HepG2 (cell line): ENCODE results near the gene PIGL. TPM values are rescaled to one million over a fixed set of nuclear protein-coding genes. Genes with fewer than 3 reads are reported as not detected.

Experiments
- ATAC-seq: fragments of 200-7000 bp; cut with Tn5 transposase; 3 replicates; pipeline ENCODE4 v1.9.1; 2020; ENCODE audit warnings: mild to moderate bottlenecking, moderate library complexity
- BruUV-seq: library from RNA; stranded (reverse); fragments of 400-500 nt; replicated peaks from 2 replicates; lab custom pipeline; 2021; lab: Mats Ljungman, UMichigan
- CTCF ChIA-PET: fragments of 300-600 bp; formaldehyde crosslinking; extraction: SDS; loops from one replicate; lab custom pipeline; 2021; ENCODE audit warnings: low total read pairs, inconsistent platforms, low intra/inter-chr PET ratio; lab: Yijun Ruan, JAX
- POLR2A ChIA-PET: fragments of 350-600 bp; sonication (Branson Sonifier 250); formaldehyde crosslinking; loops from one replicate; lab custom pipeline; 2020; ENCODE audit warnings: antibody characterized with exemption, inconsistent platforms; lab: Yijun Ruan, JAX
- DNase-seq: peaks from one replicate; pipeline ENCODE4 v3.0.0-alpha.2; 2015; ENCODE audit warnings: low spot score
- FAIRE-seq: peaks from 3 replicates; lab custom pipeline; 2011; peaks lifted over from hg19 to GRCh38; lab: Jason Lieb, UNC
- H2AFZ ChIP-seq: one replicate; pipeline ENCODE4 v1.6.1; 2011; ENCODE audit warnings: low read length, inconsistent platforms
- H3K27ac ChIP-seq: fragments of 300-600 bp; 3 replicates; pipeline ENCODE4 v1.8.0; 2011; ENCODE audit warnings: mixed run types, mild to moderate bottlenecking, mixed read lengths, low read length, inconsistent platforms; ENCODE audit not compliant: insufficient read depth; ENCODE audit errors: extremely low read length
- H3K27me3 ChIP-seq, 2 experiments: fragments of 200-600 bp in 1 of 2; 2 replicates in 1 of 2; 3 replicates in 1 of 2; pipeline versions ENCODE4 v1.6.0 to v1.8.0; 2011; ENCODE audit warnings: low read length in 2 of 2, mild to moderate bottlenecking in 2 of 2, moderate library complexity in 2 of 2, inconsistent platforms in 1 of 2; ENCODE audit not compliant: insufficient read depth in 2 of 2, control insufficient read depth in 1 of 2
- H3K36me3 ChIP-seq, 2 experiments: fragments of 200-600 bp in 1 of 2; replicated peaks in 1 of 2; 2 replicates in 1 of 2; 3 replicates in 1 of 2; pipeline versions ENCODE4 v1.5.1 to v1.8.0; 2011; ENCODE audit warnings: low read length in 2 of 2, inconsistent platforms in 1 of 2; ENCODE audit not compliant: insufficient read depth in 2 of 2, control insufficient read depth in 1 of 2
- H3K4me1 ChIP-seq: 2 replicates; pipeline ENCODE4 v1.5.1; 2012; ENCODE audit warnings: low read length, inconsistent platforms; ENCODE audit not compliant: insufficient read depth
- H3K4me2 ChIP-seq: 2 replicates; pipeline ENCODE4 v1.6.0; 2011; ENCODE audit warnings: low read depth, low read length, inconsistent platforms
- H3K4me3 ChIP-seq, 3 experiments: fragments of 200-600 bp in 1 of 3; sonication (generic), shearing (Covaris generic) in 1 of 3; replicated peaks in 1 of 3; 2 replicates each; pipeline ENCODE4 v1.5.1; 2011 to 2016; ENCODE audit warnings: low read length in 3 of 3, inconsistent platforms in 2 of 3, low read depth in 2 of 3, mild to moderate bottlenecking in 2 of 3, control low read depth in 1 of 3, mixed read lengths in 1 of 3; ENCODE audit not compliant: insufficient read depth in 1 of 3
- H3K79me2 ChIP-seq: one replicate; pipeline ENCODE4 v1.6.1; 2011; ENCODE audit warnings: low read length, inconsistent platforms; ENCODE audit not compliant: insufficient read depth
- H3K9ac ChIP-seq: 2 replicates; pipeline ENCODE4 v1.6.0; 2011; ENCODE audit warnings: mild to moderate bottlenecking, low read depth, low read length, inconsistent platforms; ENCODE audit not compliant: insufficient read depth
- H3K9me3 ChIP-seq: 2 replicates; pipeline ENCODE4 v1.5.1; 2012; ENCODE audit warnings: mild to moderate bottlenecking, low read length
- H4K20me1 ChIP-seq: 2 replicates; pipeline ENCODE4 v1.6.0; 2011; ENCODE audit warnings: inconsistent platforms, mild to moderate bottlenecking, low read length, moderate library complexity; ENCODE audit not compliant: insufficient read depth
- ZMYM4 ChIP-seq: sonication (generic); formaldehyde crosslinking; IDR thresholded peaks from 2 replicates; pipeline ENCODE4 v1.8.1; 2023; ENCODE audit warnings: mild to moderate bottlenecking, missing genetic modification reagents
- ZNF460 ChIP-seq: sonication (generic); formaldehyde crosslinking; IDR thresholded peaks from 2 replicates; pipeline ENCODE4 v1.5.1; 2020; ENCODE audit warnings: missing genetic modification reagents, mild to moderate bottlenecking, borderline replicate concordance
- ZNF501 ChIP-seq: sonication (generic); formaldehyde crosslinking; IDR thresholded peaks from 2 replicates; pipeline ENCODE4 v1.5.1; 2020; ENCODE audit warnings: mild to moderate bottlenecking, moderate library complexity, missing genetic modification reagents
- ZNF616 ChIP-seq: sonication (generic); formaldehyde crosslinking; IDR thresholded peaks from 2 replicates; pipeline ENCODE4 v1.5.0; 2020; ENCODE audit warnings: low read depth, mild to moderate bottlenecking, missing genetic modification reagents
- ZNF850 ChIP-seq: sonication (generic); formaldehyde crosslinking; conservative IDR thresholded peaks from 2 replicates; pipeline ENCODE4 v1.9.0; 2021; ENCODE audit warnings: mild to moderate bottlenecking, missing genetic modification reagents
- WGBS: methylation state at CpG from one replicate; pipeline ENCODE4 v1.1.6; 2017; ENCODE audit warnings: low lambda C conversion rate; 5-methylcytosine and 5-hydroxymethylcytosine counted together
- in situ Hi-C: cut with HindIII; loops from 2 replicates; pipeline ENCODE4 v1.10.0; 2017; ENCODE audit warnings: low pct_unique_long_range_greater_than_20kb; ENCODE audit not compliant: extremely low pct_ligation_motif_present
- intact Hi-C: fragments of 100-400 bp; cut with micrococcal nuclease; formaldehyde crosslinking; loops from one replicate; pipeline ENCODE4 v1.10.0; 2022; ENCODE audit not compliant: unreplicated experiment
- polyA plus RNA-seq, 8 experiments: library from polyadenylated mRNA; depleted of rRNA in 3 of 8; stranded (reverse) in 7 of 8; unstranded in 1 of 8; fragments of >200 nt; fragmentation: Illumina TruSeq in 4 of 8; extraction: Trizol in 4 of 8; gene quantifications; 2 replicates each; pipeline versions ENCODE4 v1.2.1 to v1.2.3, GENCODE V29; 2011 to 2016; ENCODE audit warnings: low read depth in 4 of 8, missing spikeins in 1 of 8, mixed read lengths in 1 of 8; ENCODE audit not compliant: insufficient read depth in 1 of 8
- total RNA-seq, 5 experiments: library from RNA; depleted of rRNA; stranded (reverse); fragments of >200 nt; fragmentation: Illumina TruSeq; extraction: Trizol; gene quantifications; 2 replicates each; pipeline ENCODE4 v1.2.3, GENCODE V29; 2016; ENCODE audit warnings: low read depth in 1 of 5
- TF ChIP-seq, protein P1 (sequence below): sonication (generic); IDR thresholded peaks from 2 replicates; pipeline ENCODE4 v1.6.1; 2016; ENCODE audit warnings: low read depth, borderline replicate concordance
- TF ChIP-seq, protein P2 (sequence below): sonication (generic); formaldehyde crosslinking; IDR thresholded peaks from 2 replicates; pipeline ENCODE4 v1.5.0; 2020; ENCODE audit warnings: missing genetic modification reagents
- TF ChIP-seq, protein P3 (sequence below): sonication (generic); formaldehyde crosslinking; IDR thresholded peaks from 2 replicates; pipeline ENCODE4 v1.4.0; 2020; ENCODE audit warnings: missing genetic modification reagents
- TF ChIP-seq, protein P4 (sequence below): sonication (generic); formaldehyde crosslinking; conservative IDR thresholded peaks from 2 replicates; pipeline ENCODE4 v1.4.0; 2020; ENCODE audit warnings: missing genetic modification reagents

Gene PIGL
- total and polyA plus RNA-seq, 2 of the 13 experiments (the other 11 are each of a cell fraction or from before 2014, with no cell fraction given), result 28.5 to 63.8 TPM

DNA sequence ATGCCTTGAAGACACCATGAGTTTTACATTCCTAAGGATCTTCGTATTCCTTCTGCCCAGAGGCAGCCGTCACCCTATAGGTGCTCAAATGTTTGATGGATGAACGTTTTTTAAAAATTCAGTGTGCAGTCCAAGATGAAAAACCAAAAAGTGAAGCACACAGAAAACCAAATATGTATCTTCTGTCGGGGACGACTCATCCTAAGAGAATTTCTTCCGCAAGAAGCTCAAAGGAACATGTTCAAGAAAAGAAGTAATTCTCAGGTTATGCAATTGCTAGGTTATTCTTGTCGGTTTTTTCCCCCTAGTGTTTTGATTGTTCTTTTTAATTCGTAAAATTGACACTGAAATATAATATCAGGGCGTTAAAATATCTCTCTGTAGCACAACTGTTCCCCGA is 134.8 kb downstream of the PIGL start:
- no peak for FAIRE-seq
- DNase-seq, result no peak
- WGBS, result 4% methylated on average over 10 of the region's 10 CpGs
- ChIA-PET CTCF (no interaction called here), POLR2A (interaction anchor here (0.7 to 7.3 kb wide), 16 partner anchors 9 to 184 kb away, joined by 3 to 68 read pairs (median 12); partner anchors contain the start of genes NCOR1 and PIGL)
- TF ChIP-seq, protein P1, sequence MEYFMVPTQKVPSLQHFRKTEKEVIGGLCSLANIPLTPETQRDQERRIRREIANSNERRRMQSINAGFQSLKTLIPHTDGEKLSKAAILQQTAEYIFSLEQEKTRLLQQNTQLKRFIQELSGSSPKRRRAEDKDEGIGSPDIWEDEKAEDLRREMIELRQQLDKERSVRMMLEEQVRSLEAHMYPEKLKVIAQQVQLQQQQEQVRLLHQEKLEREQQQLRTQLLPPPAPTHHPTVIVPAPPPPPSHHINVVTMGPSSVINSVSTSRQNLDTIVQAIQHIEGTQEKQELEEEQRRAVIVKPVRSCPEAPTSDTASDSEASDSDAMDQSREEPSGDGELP, result no peak
- TF ChIP-seq ZNF616 (CRISPR knock-in tag), result no peak
- TF ChIP-seq, protein P2, sequence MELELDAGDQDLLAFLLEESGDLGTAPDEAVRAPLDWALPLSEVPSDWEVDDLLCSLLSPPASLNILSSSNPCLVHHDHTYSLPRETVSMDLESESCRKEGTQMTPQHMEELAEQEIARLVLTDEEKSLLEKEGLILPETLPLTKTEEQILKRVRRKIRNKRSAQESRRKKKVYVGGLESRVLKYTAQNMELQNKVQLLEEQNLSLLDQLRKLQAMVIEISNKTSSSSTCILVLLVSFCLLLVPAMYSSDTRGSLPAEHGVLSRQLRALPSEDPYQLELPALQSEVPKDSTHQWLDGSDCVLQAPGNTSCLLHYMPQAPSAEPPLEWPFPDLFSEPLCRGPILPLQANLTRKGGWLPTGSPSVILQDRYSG, result no peak
- no peak for TF ChIP-seq ZNF850 (CRISPR knock-in tag)
- H3K36me3 ChIP-seq, result peaks cover 11 to 26% of the 10 kb centered on the region in 2 experiments
- intact Hi-C loops (loop anchor here (1.0 to 5.0 kb wide), 3 partner anchors 40 to 135 kb away; partner anchors contain the start of genes NCOR1 and PIGL), in situ Hi-C loops (loop anchor here (5.0 kb wide), 1 partner anchor 65 kb away; no protein-coding TSS in a partner anchor)
- no peaks in the 10 kb centered on the region for H3K9me3 ChIP-seq
- H2AFZ ChIP-seq, result no peak overlapping the region
- ATAC-seq, result no peak
- H3K27ac ChIP-seq, result peak overlapping the region; percentile 94
- H3K27me3 ChIP-seq, result no peaks in the 10 kb centered on the region
- peak overlapping the region; percentile 85 to 89 (median 87) for H3K4me3 ChIP-seq
- H3K4me2 ChIP-seq, result peak overlapping the region; percentile 75
- peaks cover 37% of the 10 kb centered on the region for H3K4me1 ChIP-seq
- peaks cover 12% of the 10 kb centered on the region for H4K20me1 ChIP-seq
- BruUV-seq, result no TSS peak
- H3K9ac ChIP-seq, result peak overlapping the region; percentile 99
- peaks cover 36% of the 10 kb centered on the region for H3K79me2 ChIP-seq

DNA sequence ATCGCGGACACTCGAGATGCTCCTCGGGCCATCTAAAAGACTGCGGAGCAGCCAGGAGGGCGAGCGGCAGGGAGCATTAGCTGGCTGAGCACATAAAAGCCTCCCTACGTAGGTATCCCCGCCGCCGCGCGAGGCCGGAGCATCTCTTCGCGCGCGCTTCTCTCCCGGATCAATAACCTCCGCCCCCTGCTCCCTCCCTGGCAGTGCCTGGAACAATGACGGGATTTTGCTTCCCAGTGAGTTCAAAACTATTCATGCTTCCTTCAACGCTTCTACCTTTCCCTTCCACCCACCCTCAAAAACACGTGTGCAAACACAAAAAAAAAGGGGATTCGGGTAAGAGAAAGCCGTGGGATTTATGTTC is 135.3 kb downstream of the PIGL start:
- Histone ChIP-seq H4K20me1 (peaks cover 12% of the 10 kb centered on the region), H3K27me3 (no peaks in the 10 kb centered on the region), H3K79me2 (peaks cover 36% of the 10 kb centered on the region), H3K9ac (peak overlapping the region; percentile 99), H3K27ac (peak overlapping the region; percentile 94), H3K4me3 (peak overlapping the region; percentile 85 to 89 (median 87)), H3K4me2 (peak overlapping the region; percentile 75), H3K4me1 (peaks cover 37% of the 10 kb centered on the region), H3K36me3 (peaks cover 10 to 21% of the 10 kb centered on the region in 2 experiments), H2AFZ (no peak overlapping the region), H3K9me3 (no peaks in the 10 kb centered on the region)
- FAIRE-seq (no peak), ATAC-seq (peak; percentile 85), DNase-seq (peak; percentile 78)
- intact Hi-C loops (loop anchor here (1.0 to 5.0 kb wide), 3 partner anchors 40 to 135 kb away; partner anchors contain the start of genes NCOR1 and PIGL), in situ Hi-C loops (loop anchor here (5.0 kb wide), 1 partner anchor 65 kb away; no protein-coding TSS in a partner anchor)
- CTCF ChIA-PET, result no interaction called here
- 1% methylated on average over 10 of the region's 25 CpGs for WGBS
- POLR2A ChIA-PET, result interaction anchor here (0.7 to 7.3 kb wide), 18 partner anchors 9 to 184 kb away, joined by 3 to 68 read pairs (median 12); partner anchors contain the start of genes NCOR1, PIGL and UBB
- no TSS peak for BruUV-seq
- no peak for TF ChIP-seq ZNF460 (CRISPR knock-in tag)
- TF ChIP-seq, protein P3, sequence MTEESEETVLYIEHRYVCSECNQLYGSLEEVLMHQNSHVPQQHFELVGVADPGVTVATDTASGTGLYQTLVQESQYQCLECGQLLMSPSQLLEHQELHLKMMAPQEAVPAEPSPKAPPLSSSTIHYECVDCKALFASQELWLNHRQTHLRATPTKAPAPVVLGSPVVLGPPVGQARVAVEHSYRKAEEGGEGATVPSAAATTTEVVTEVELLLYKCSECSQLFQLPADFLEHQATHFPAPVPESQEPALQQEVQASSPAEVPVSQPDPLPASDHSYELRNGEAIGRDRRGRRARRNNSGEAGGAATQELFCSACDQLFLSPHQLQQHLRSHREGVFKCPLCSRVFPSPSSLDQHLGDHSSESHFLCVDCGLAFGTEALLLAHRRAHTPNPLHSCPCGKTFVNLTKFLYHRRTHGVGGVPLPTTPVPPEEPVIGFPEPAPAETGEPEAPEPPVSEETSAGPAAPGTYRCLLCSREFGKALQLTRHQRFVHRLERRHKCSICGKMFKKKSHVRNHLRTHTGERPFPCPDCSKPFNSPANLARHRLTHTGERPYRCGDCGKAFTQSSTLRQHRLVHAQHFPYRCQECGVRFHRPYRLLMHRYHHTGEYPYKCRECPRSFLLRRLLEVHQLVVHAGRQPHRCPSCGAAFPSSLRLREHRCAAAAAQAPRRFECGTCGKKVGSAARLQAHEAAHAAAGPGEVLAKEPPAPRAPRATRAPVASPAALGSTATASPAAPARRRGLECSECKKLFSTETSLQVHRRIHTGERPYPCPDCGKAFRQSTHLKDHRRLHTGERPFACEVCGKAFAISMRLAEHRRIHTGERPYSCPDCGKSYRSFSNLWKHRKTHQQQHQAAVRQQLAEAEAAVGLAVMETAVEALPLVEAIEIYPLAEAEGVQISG (CRISPR knock-in tag), result 0 out of 2 replicates have a peak, but pooled peaks have one; percentile 38
- TF ChIP-seq ZMYM4 (CRISPR knock-in tag), result peak; percentile 14; the same call in 1 of the 2 replicates
- peak; percentile 65; the same call in 1 of the 2 replicates for TF ChIP-seq ZNF501 (CRISPR knock-in tag)
- TF ChIP-seq, protein P4, sequence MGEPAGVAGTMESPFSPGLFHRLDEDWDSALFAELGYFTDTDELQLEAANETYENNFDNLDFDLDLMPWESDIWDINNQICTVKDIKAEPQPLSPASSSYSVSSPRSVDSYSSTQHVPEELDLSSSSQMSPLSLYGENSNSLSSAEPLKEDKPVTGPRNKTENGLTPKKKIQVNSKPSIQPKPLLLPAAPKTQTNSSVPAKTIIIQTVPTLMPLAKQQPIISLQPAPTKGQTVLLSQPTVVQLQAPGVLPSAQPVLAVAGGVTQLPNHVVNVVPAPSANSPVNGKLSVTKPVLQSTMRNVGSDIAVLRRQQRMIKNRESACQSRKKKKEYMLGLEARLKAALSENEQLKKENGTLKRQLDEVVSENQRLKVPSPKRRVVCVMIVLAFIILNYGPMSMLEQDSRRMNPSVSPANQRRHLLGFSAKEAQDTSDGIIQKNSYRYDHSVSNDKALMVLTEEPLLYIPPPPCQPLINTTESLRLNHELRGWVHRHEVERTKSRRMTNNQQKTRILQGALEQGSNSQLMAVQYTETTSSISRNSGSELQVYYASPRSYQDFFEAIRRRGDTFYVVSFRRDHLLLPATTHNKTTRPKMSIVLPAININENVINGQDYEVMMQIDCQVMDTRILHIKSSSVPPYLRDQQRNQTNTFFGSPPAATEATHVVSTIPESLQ (CRISPR knock-in tag), result no peak
